Mesothelial cell of epicardium (in vitro differentiated cells): ENCODE measurements around the gene SHFL. TPM values are rescaled to one million over a fixed set of nuclear protein-coding genes. Genes with fewer than 3 reads are reported as not detected.

Source experiments
- DNase-seq, 2 experiments: peaks; one replicate each; pipeline ENCODE4 v3.0.0; 2021; ENCODE audit warnings: low spot score in 2 of 2; ENCODE audit not compliant: unreplicated experiment in 2 of 2
- H3K27ac Mint-ChIP-seq: 2 replicates; pipeline ENCODE4 v1.8.0; 2021; ENCODE audit warnings: mixed read lengths
- H3K27me3 Mint-ChIP-seq: 2 replicates; pipeline ENCODE4 v1.8.0; 2021; ENCODE audit warnings: low read depth, mixed read lengths
- H3K36me3 Mint-ChIP-seq: 2 replicates; pipeline ENCODE4 v1.8.0; 2021; ENCODE audit warnings: mixed read lengths
- H3K4me1 Mint-ChIP-seq: 2 replicates; pipeline ENCODE4 v1.8.0; 2021; ENCODE audit warnings: mixed read lengths
- H3K4me3 Mint-ChIP-seq: 2 replicates; pipeline ENCODE4 v1.8.0; 2021; ENCODE audit warnings: mild to moderate bottlenecking, moderate library complexity, mixed read lengths
- H3K9me3 Mint-ChIP-seq: 2 replicates; pipeline ENCODE4 v1.8.0; 2021; ENCODE audit warnings: mixed read lengths
- total RNA-seq: library from RNA; stranded (reverse); gene quantifications from 3 replicates; pipeline ENCODE4 v1.2.1, GENCODE V29; 2021
- TF ChIP-seq, protein P1 (sequence below): fragments of 200-600 bp; sonication (generic); IDR thresholded peaks from one replicate; pipeline ENCODE4 v1.5.0; 2021; ENCODE audit warnings: antibody characterized with exemption; ENCODE audit not compliant: unreplicated experiment

Gene SHFL
- total RNA-seq, 1 donor from 2014 or later = 34.6 TPM

DNA sequence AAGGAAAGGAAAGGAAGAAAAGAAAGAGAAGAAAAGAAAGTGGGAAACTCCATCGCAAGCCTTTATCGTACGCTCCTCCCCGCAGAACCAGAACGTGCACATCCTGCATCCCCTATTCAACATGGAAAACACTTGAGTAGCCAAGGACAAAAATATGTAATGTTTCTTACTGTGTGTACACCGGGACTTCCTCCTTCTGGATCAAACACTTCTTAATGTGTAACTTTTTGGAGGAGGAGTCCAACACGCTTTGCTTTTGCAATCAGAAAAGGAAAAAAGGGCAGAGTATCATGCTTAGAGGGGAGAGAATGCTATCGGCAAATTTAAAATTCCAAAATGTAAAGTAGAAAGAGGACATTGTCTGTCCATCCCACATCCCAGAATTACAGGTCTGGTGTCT is 7.8 kb upstream of the SHFL start:
- H3K27me3 Mint-ChIP-seq = peaks cover 45% of the 10 kb centered on the region
- DNase-seq = no peak
- H3K9me3 Mint-ChIP-seq = no peaks in the 10 kb centered on the region
- no peaks in the 10 kb centered on the region for H3K4me1 Mint-ChIP-seq
- no peak overlapping the region for H3K4me3 Mint-ChIP-seq
- TF ChIP-seq, protein P1, sequence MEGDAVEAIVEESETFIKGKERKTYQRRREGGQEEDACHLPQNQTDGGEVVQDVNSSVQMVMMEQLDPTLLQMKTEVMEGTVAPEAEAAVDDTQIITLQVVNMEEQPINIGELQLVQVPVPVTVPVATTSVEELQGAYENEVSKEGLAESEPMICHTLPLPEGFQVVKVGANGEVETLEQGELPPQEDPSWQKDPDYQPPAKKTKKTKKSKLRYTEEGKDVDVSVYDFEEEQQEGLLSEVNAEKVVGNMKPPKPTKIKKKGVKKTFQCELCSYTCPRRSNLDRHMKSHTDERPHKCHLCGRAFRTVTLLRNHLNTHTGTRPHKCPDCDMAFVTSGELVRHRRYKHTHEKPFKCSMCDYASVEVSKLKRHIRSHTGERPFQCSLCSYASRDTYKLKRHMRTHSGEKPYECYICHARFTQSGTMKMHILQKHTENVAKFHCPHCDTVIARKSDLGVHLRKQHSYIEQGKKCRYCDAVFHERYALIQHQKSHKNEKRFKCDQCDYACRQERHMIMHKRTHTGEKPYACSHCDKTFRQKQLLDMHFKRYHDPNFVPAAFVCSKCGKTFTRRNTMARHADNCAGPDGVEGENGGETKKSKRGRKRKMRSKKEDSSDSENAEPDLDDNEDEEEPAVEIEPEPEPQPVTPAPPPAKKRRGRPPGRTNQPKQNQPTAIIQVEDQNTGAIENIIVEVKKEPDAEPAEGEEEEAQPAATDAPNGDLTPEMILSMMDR = no peak
- H3K36me3 Mint-ChIP-seq = no peaks in the 10 kb centered on the region
- no peak overlapping the region for H3K27ac Mint-ChIP-seq

DNA sequence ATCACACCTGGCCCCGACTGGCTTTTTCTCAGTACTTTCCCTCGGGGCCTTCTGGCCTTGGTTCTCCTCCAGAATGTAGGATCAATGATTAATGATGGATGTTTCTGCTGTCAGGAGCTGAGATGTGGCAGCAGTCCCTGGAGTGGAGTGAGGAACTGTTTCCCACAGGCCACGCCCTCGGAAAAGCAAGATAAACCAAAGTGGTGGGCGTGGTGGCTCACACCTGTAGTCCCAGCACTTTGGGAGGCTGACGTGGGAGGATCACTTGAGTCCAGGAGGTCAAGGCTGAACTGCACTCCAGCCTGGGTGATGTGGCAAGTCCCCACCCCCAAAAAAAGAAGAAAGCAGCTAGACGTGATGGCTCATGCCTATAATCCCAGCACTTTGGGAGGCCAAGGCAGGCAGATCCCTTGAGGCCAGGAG is 7.1 kb upstream of the SHFL start:
- peaks cover 49% of the 10 kb centered on the region for H3K27me3 Mint-ChIP-seq
- H3K9me3 Mint-ChIP-seq = no peaks in the 10 kb centered on the region
- no peak overlapping the region for H3K4me3 Mint-ChIP-seq
- TF ChIP-seq, protein P1 = no peak
- no peaks in the 10 kb centered on the region for H3K4me1 Mint-ChIP-seq
- no peak overlapping the region for H3K27ac Mint-ChIP-seq
- DNase-seq = no peak
- H3K36me3 Mint-ChIP-seq = no peaks in the 10 kb centered on the region

DNA sequence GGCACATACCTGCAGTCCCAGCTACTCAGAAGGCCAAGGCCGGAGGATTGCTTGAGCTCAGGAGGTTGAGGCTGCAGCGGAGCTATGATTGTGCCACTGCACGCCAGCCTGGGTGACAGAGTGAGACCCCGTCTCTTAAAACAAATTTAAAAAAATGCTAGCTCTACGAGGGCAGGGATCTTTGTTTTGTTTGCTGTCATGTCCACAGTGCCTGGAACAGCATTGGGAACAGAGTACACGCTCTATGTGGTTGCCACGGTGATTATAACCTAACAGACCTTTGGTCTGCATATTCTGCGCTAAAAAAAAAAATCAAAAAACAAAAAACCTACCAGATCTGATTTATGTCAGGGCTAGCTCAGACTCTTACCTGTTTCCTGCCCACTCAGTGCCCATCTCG is 2.2 kb upstream of the SHFL start:
- Mint-ChIP-seq H3K36me3 (no peaks in the 10 kb centered on the region), H3K27me3 (peaks cover 36% of the 10 kb centered on the region), H3K4me3 (no peak overlapping the region), H3K4me1 (no peaks in the 10 kb centered on the region), H3K9me3 (no peaks in the 10 kb centered on the region), H3K27ac (no peak overlapping the region)
- DNase-seq = no peak
- TF ChIP-seq, protein P1 = no peak

DNA sequence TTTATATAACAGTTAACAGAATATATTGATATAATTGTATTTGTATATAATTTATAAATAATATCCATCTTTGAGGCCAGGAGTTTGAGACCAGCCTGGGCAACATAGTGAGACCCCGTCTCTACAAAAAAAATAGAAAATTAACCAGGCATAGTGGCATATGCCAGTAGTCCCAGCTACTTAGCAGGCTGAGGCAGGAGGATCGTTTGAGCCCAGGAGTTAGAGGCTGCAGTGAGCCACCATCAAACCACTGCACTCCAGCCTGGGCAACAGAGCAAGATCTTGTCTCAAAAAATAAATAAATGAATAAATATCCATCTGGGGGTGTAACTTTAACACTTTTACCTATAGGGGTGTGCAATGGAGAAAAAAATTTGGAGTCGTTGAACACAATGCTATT is 1.3 kb upstream of the SHFL start:
- DNase-seq = no peak
- peaks cover 29% of the 10 kb centered on the region for H3K27me3 Mint-ChIP-seq
- H3K27ac Mint-ChIP-seq = no peak overlapping the region
- peaks cover 5% of the 10 kb centered on the region for H3K36me3 Mint-ChIP-seq
- TF ChIP-seq, protein P1 = no peak
- no peaks in the 10 kb centered on the region for H3K4me1 Mint-ChIP-seq
- no peaks in the 10 kb centered on the region for H3K9me3 Mint-ChIP-seq
- peak overlapping the region; percentile 74 for H3K4me3 Mint-ChIP-seq

DNA sequence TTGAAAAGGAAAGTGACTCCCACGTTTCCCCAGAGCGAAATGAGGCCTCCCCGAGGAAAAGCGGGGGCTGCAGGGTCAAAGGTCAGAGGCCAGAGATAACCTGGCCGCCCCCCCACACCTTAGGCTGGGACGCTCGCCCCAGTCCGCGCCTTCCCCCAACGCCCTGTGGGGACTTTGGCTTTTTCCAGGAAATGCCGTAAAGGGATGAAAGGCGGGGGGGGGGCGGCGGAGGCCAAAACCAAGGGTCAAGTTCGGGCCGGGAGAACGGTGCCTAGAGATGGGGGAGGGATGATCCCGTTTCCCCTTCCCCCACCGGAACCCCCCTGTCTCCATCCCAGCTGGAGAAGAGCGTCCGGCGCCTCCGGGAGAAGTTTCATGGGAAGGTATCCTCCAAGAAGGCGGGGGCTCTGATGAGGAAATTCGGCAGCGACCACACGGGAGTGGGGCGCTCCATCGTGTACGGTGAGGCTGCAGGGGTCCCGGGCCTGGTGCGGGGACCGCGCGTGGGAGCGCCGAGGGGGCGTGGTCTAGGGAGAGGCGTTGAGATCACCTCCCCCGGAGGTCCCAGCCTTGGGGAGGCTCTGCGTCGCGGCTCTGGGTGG is 575 bp downstream of the SHFL start:
- TF ChIP-seq, protein P1 = no peak
- DNase-seq = no peak
- Mint-ChIP-seq H3K4me1 (no peaks in the 10 kb centered on the region), H3K4me3 (peak overlapping the region; percentile 74), H3K27me3 (peaks cover 25% of the 10 kb centered on the region), H3K36me3 (peaks cover 12% of the 10 kb centered on the region), H3K9me3 (no peaks in the 10 kb centered on the region), H3K27ac (no peak overlapping the region)
